BLaER1 (cell line): ENCODE data around the gene CRISP3.
"Not testable (repeated sequence)": the region's sequence is repeated elsewhere in the genome, so short reads cannot be mapped to it uniquely, and the experiment has no call there.

Source experiments
- H3K27ac ChIP-seq: shearing (Covaris generic); formaldehyde crosslinking; 2 replicates; pipeline ENCODE4 v1.8.1; 2022
- H3K27me3 ChIP-seq: shearing (Covaris generic); formaldehyde crosslinking; 2 replicates; pipeline ENCODE4 v1.8.1; 2022
- H3K36me3 ChIP-seq: shearing (Covaris generic); formaldehyde crosslinking; 2 replicates; pipeline ENCODE4 v1.8.1; 2022
- H3K4me1 ChIP-seq: shearing (Covaris generic); formaldehyde crosslinking; 2 replicates; pipeline ENCODE4 v1.8.1; 2022
- H3K4me2 ChIP-seq: shearing (Covaris generic); formaldehyde crosslinking; 2 replicates; pipeline ENCODE4 v1.8.1; 2022
- H3K4me3 ChIP-seq: shearing (Covaris generic); formaldehyde crosslinking; 2 replicates; pipeline ENCODE4 v1.8.1; 2022
- H3K9ac ChIP-seq: shearing (Covaris generic); formaldehyde crosslinking; 2 replicates; pipeline ENCODE4 v1.8.1; 2022
- H3K9me3 ChIP-seq: shearing (Covaris generic); formaldehyde crosslinking; 2 replicates; pipeline ENCODE4 v1.8.1; 2022
- H4K20me1 ChIP-seq: shearing (Covaris generic); formaldehyde crosslinking; 2 replicates; pipeline ENCODE4 v1.8.1; 2022
- Cebpa-rat ChIP-seq: shearing (Covaris generic); IDR thresholded peaks from 2 replicates; pipeline ENCODE4 v1.8.1; 2022

Gene CRISP3

DNA sequence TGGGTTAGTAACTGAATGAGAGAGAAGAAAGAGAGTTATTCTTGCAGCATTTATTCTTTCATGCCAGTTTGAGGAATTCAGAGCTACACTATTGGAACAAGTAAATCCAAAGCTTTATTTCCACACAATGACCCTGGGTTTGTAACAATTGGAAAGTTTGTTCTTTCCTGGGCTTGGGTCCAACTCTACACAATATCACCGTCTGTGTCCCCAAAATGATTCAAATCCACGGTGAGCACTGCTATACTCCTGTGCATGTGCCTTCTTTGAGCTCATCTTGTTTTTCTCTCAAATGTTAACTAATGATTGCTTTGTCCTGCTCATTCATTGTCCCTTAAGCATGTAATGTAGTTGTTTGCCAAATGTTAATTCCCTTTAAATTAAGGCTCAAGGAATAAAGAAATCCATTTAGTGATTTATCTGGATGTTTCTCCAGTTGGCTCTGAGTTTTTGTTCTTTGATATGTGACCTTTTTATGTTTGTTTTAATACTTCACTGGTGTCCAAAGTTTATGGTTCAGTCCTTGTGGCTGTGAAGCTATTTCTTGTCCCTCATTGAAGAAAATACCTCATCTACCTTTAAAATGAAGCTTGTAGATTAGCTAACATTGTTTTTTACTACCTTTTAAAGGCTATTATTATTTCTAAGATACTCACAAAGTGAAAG, 20.5 kb upstream of the CRISP3 start:
- Histone ChIP-seq H3K9ac (no peak overlapping the region), H3K27ac (no peak overlapping the region), H4K20me1 (no peaks in the 10 kb centered on the region), H3K4me2 (no peak overlapping the region), H3K4me3 (no peak overlapping the region), H3K4me1 (no peaks in the 10 kb centered on the region), H3K9me3 (no peaks in the 10 kb centered on the region), H3K27me3 (no peaks in the 10 kb centered on the region), H3K36me3 (no peaks in the 10 kb centered on the region)
- TF ChIP-seq Cebpa-rat = no peak

DNA sequence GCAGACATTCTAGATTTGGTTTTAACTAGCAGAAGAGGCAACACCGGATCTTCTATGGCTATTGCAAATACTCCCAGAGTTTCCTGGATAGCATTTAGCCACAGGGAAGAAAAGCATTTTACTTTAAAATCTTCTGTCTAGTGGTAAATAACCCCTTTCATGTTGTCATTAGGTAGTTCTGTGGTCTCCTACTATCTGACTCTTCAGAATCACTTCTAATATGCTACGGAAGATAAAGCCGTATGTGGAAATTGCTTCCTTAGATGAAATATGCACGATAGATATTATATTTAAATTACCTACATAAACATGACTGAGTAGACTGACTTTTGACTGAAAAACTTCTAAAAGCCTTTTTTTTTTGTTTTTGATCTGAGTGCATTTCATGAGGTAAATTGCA, 759 bp downstream of the CRISP3 start:
- Histone ChIP-seq H3K27me3 (no peaks in the 10 kb centered on the region), H3K4me1 (no peaks in the 10 kb centered on the region), H3K4me2 (no peak overlapping the region), H3K36me3 (no peaks in the 10 kb centered on the region), H3K9ac (no peak overlapping the region), H3K27ac (no peak overlapping the region), H3K9me3 (no peaks in the 10 kb centered on the region), H3K4me3 (no peak overlapping the region), H4K20me1 (no peaks in the 10 kb centered on the region)
- no peak for TF ChIP-seq Cebpa-rat

DNA sequence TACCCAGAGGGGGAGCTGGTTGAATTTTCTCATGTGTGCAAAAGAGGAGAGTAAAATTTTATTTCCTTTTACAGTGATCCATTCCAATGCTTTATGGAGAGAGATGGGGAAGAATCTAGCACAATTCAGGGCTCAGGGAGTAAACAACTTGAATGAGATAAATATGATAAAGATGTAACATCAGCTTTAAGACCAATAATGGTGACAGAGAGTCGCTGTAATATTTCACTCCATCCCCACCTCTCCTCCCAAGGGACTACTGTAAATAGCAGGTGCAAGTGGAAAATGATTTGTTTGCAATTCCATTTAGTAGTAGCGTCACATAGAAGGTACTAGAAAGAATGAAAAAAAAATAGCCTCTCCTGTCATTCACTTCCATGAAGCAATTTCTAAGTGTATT, 4.8 kb downstream of the CRISP3 start:
- H3K27ac ChIP-seq = no peak overlapping the region
- no peaks in the 10 kb centered on the region for H3K36me3 ChIP-seq
- no peak for TF ChIP-seq Cebpa-rat
- H3K4me3 ChIP-seq = no peak overlapping the region
- H3K4me2 ChIP-seq = no peak overlapping the region
- no peaks in the 10 kb centered on the region for H3K9me3 ChIP-seq
- H4K20me1 ChIP-seq = no peaks in the 10 kb centered on the region
- H3K4me1 ChIP-seq = no peaks in the 10 kb centered on the region
- no peaks in the 10 kb centered on the region for H3K27me3 ChIP-seq
- H3K9ac ChIP-seq = no peak overlapping the region

DNA sequence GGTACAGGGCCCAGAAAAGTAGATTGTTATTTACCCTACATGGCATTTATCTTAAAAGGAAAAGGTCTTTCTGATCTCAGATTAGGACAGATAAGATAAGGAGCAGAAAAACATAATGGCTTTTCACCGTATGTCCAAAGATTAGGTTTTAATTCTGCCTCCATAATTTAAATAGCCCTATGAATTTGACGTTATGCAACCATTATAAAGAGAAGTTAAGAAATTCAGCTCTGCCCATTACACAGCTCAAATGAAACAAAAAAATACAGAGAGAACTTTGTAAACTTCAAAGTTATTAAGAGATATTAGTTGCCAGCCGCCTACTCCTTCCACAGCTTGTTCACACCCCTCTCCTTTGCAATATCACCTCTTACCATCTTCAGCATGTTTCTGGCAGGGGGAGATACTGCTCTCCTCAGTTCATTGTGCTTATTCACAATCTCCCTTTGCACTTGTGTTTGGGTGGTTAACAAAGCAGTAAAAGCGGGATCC, 8.1 kb downstream of the CRISP3 start:
- Histone ChIP-seq H3K36me3 (no peaks in the 10 kb centered on the region), H3K4me1 (no peaks in the 10 kb centered on the region), H3K9ac (no peak overlapping the region), H4K20me1 (no peaks in the 10 kb centered on the region), H3K27me3 (no peaks in the 10 kb centered on the region), H3K4me2 (no peak overlapping the region), H3K27ac (no peak overlapping the region), H3K9me3 (no peaks in the 10 kb centered on the region), H3K4me3 (no peak overlapping the region)
- no peak for TF ChIP-seq Cebpa-rat

DNA sequence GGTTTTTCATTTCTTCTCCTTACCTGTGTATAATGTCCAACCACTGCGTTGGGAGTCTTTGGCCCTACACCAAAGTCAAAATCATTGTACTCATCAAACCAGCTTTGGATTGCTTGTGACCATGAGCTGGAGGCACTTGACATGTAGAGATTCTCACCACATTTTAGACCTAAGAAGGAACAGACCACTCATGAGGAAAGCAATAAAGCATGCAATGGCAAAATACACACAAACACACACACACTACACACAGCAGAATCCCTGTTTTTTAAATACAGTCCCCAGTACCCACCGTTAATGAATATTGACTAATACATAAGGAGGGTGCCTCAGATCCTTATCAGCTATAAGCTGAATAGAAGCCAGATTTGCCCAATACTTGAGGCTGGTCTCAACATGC, 10.5 kb downstream of the CRISP3 start:
- no peaks in the 10 kb centered on the region for H3K36me3 ChIP-seq
- H3K4me3 ChIP-seq = no peak overlapping the region
- TF ChIP-seq Cebpa-rat = no peak
- no peak overlapping the region for H3K9ac ChIP-seq
- no peaks in the 10 kb centered on the region for H3K4me1 ChIP-seq
- no peaks in the 10 kb centered on the region for H4K20me1 ChIP-seq
- H3K9me3 ChIP-seq = no peaks in the 10 kb centered on the region
- no peaks in the 10 kb centered on the region for H3K27me3 ChIP-seq
- no peak overlapping the region for H3K4me2 ChIP-seq
- no peak overlapping the region for H3K27ac ChIP-seq

DNA sequence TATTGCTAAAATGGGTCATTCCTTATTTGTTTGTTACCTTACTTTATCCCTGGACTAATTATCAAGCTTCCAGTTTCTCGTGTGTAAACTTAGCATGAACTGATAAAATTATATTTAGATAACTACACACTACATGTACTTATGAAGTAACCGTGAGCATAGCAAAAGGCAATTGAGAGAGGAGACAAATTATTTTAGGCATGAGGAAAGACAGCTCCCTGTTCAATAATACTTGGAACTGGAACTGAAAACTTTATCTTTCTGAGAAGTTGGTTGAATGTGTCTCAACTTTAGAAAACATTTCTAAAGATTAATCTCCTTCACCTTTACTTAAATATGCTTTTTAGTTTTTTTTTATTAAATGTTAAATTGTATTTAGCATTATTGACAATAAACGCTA, 11.4 kb downstream of the CRISP3 start:
- no peaks in the 10 kb centered on the region for H3K27me3 ChIP-seq
- H3K36me3 ChIP-seq = no peaks in the 10 kb centered on the region
- no peak overlapping the region for H3K4me2 ChIP-seq
- no peak overlapping the region for H3K9ac ChIP-seq
- H3K27ac ChIP-seq = no peak overlapping the region
- no peaks in the 10 kb centered on the region for H3K4me1 ChIP-seq
- H4K20me1 ChIP-seq = no peaks in the 10 kb centered on the region
- no peak overlapping the region for H3K4me3 ChIP-seq
- H3K9me3 ChIP-seq = no peaks in the 10 kb centered on the region
- TF ChIP-seq Cebpa-rat = no peak

DNA sequence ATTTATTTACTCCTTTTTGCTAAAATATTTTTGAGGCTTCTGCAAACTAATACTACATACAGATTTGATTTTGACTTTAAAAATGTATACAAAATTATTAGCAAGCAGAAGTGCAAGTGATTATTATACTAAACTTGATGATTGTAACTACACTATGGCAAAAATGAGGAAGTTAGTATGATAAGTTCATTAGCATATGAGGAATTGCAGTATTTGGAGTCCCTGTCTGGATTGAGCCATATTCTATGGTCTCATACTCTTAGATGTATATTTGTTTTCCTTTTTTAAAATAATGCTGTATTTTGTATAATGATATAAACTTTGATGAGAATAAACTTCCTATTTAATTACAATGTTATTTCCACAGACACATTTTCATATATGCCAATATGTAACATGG, 13.9 kb downstream of the CRISP3 start:
- no peaks in the 10 kb centered on the region for H4K20me1 ChIP-seq
- no peak overlapping the region for H3K4me3 ChIP-seq
- no peak for TF ChIP-seq Cebpa-rat
- H3K36me3 ChIP-seq = no peaks in the 10 kb centered on the region
- no peaks in the 10 kb centered on the region for H3K9me3 ChIP-seq
- H3K27me3 ChIP-seq = no peaks in the 10 kb centered on the region
- H3K27ac ChIP-seq = no peak overlapping the region
- no peak overlapping the region for H3K9ac ChIP-seq
- H3K4me2 ChIP-seq = no peak overlapping the region
- H3K4me1 ChIP-seq = no peaks in the 10 kb centered on the region

DNA sequence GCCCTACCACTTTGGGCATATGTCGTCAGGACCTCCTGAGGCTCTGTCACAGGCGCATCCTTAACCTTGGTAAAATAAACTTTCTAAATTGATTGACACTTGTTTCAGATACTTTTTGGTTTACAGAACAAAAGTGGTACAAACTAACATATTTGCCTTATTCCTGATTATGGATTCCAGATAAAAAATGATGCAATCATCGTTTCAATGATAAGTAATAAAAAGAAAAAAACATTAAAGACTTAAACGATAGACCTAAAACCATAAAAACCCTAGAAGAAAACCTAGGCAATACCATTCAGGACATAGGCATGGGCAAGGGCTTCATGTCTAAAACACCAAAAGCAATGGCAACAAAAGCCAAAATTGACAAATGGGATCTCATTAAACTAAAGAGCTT, 20.3 kb downstream of the CRISP3 start:
- not testable (repeated sequence) for H3K36me3 ChIP-seq, H3K27ac ChIP-seq, H3K4me1 ChIP-seq, H3K27me3 ChIP-seq, H3K4me2 ChIP-seq, H4K20me1 ChIP-seq, H3K4me3 ChIP-seq, H3K9ac ChIP-seq
- peaks cover 14% of the 10 kb centered on the region for H3K9me3 ChIP-seq

DNA sequence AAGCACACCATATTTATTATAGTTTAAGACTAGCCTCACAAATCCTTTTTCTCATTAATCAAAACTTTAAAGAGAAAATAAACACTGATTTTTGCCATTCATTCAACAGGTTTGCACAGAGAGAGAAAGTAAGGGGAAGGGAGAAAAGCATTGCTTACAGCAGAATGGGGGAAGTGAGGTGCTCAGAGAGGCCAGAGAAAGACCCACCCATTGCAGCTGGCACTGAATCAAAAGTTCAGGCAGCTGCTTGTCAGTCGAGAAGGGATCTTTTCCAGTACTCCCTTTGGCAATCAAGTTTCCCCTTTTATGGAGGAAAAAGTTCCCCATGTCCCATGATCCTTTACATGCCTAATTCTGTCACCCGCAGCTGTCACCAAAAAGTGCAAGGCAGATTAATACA, 22.9 kb downstream of the CRISP3 start:
- Histone ChIP-seq H3K27me3 (no peaks in the 10 kb centered on the region), H3K9ac (no peak overlapping the region), H3K4me3 (no peak overlapping the region), H3K4me2 (no peak overlapping the region), H3K27ac (no peak overlapping the region), H3K4me1 (no peaks in the 10 kb centered on the region), H3K36me3 (no peaks in the 10 kb centered on the region), H3K9me3 (peaks cover 14% of the 10 kb centered on the region), H4K20me1 (no peaks in the 10 kb centered on the region)
- no peak for TF ChIP-seq Cebpa-rat

DNA sequence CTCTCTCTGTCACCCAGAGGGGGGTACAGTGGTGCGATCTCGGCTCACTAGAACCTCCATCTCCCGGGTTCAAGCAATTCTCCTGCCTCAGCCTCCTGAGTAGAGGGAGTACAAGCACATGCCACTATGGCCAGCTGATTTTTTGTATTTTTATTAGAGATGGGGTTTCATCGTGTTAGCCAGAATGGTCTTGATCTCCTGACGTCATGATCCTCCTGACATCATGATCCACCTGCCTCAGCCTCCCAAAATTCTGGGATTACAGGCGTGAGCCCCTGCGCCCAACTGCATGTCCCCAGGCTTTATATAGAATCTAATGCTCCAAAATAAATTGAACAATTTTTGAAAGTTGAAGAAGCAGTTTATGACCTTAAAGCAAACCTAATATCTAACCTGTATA, 23.8 kb downstream of the CRISP3 start:
- Histone ChIP-seq H3K9ac (no peak overlapping the region), H3K4me2 (no peak overlapping the region), H3K4me3 (no peak overlapping the region), H4K20me1 (no peaks in the 10 kb centered on the region), H3K27me3 (no peaks in the 10 kb centered on the region), H3K4me1 (no peaks in the 10 kb centered on the region), H3K36me3 (no peaks in the 10 kb centered on the region), H3K9me3 (peaks cover 14% of the 10 kb centered on the region), H3K27ac (no peak overlapping the region)
- no peak for TF ChIP-seq Cebpa-rat

DNA sequence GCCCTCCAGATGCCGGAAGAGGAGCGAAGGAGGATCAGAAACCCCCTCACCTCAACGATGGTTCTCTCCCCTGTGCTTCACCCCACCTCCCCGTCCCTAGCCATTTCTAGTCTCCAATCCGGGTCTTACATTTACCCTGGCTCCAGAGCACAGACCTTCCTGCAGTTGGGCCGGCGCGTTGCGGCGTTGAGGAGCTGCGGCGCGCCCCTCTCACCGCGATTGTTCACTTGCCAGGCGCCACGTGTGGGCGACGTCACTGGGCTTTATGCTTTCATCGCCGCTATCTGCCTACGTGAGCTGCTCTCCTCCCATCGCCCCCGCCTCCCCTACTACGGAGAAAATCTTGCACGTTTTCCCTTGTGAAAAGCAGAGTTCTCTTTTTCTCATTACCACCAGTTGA, 30.8 kb downstream of the CRISP3 start, which contains the start of gene CRISP2:
Gene CRISP2, minus strand, starts transcription at position 198 of the 400 bp plus-strand sequence. CDS start 4,347 bp downstream, outside the sequence.
- H3K4me3 ChIP-seq = no peak within 1 kb of the TSS
- H3K4me1 ChIP-seq = no peaks in the 10 kb centered on the region

More for the DNA sequence above, 30.8 kb downstream of the CRISP3 start, which contains the start of gene CRISP2:
- no peaks in the 10 kb centered on the region for H3K27me3 ChIP-seq
- no peaks in the 10 kb centered on the region for H3K36me3 ChIP-seq
- H4K20me1 ChIP-seq = no peaks in the 10 kb centered on the region
- no peak within 1 kb of the TSS for H3K4me2 ChIP-seq
- TF ChIP-seq Cebpa-rat = no peak
- H3K27ac ChIP-seq = no peak within 1 kb of the TSS
- no peaks in the 10 kb centered on the region for H3K9me3 ChIP-seq
- H3K9ac ChIP-seq = no peak within 1 kb of the TSS
